Muscle layer of colon (tissue), 2 donors: ENCODE data around the gene LRIF1.
"Not testable (repeated sequence)": the region's sequence is repeated elsewhere in the genome, so short reads cannot be mapped to it uniquely, and the experiment has no call there.

Source experiments
- H3K27ac ChIP-seq: one replicate; pipeline ENCODE4 v1.7.0; 2013; ENCODE audit warnings: low read depth, mild to moderate bottlenecking, low read length, moderate library complexity
- H3K27me3 ChIP-seq, 2 donors: one replicate each; pipeline ENCODE4 v1.7.0; 2013; ENCODE audit warnings: low read length in 2 of 2, mild to moderate bottlenecking in 2 of 2; ENCODE audit not compliant: insufficient read depth in 2 of 2, control insufficient read depth in 1 of 2
- H3K36me3 ChIP-seq: one replicate; pipeline ENCODE4 v1.7.0; 2013; ENCODE audit warnings: mild to moderate bottlenecking, low read length; ENCODE audit not compliant: insufficient read depth
- H3K4me1 ChIP-seq: one replicate; pipeline ENCODE4 v1.7.0; 2013; ENCODE audit warnings: mild to moderate bottlenecking, low read length; ENCODE audit not compliant: insufficient read depth
- H3K4me3 ChIP-seq, 2 donors: one replicate each; pipeline ENCODE4 v1.7.0; 2013; ENCODE audit warnings: low read length in 2 of 2, low read depth in 1 of 2, mild to moderate bottlenecking in 1 of 2, moderate library complexity in 1 of 2
- H3K9ac ChIP-seq: one replicate; pipeline ENCODE4 v1.7.0; 2013; ENCODE audit warnings: low read length
- H3K9me3 ChIP-seq: one replicate; pipeline ENCODE4 v1.7.0; 2013; ENCODE audit warnings: mild to moderate bottlenecking, low read length
- donor health status: abdominal sarcoma.
- donor health status: Adenocarcinoma of cecum.

The LRIF1 gene, protein sequence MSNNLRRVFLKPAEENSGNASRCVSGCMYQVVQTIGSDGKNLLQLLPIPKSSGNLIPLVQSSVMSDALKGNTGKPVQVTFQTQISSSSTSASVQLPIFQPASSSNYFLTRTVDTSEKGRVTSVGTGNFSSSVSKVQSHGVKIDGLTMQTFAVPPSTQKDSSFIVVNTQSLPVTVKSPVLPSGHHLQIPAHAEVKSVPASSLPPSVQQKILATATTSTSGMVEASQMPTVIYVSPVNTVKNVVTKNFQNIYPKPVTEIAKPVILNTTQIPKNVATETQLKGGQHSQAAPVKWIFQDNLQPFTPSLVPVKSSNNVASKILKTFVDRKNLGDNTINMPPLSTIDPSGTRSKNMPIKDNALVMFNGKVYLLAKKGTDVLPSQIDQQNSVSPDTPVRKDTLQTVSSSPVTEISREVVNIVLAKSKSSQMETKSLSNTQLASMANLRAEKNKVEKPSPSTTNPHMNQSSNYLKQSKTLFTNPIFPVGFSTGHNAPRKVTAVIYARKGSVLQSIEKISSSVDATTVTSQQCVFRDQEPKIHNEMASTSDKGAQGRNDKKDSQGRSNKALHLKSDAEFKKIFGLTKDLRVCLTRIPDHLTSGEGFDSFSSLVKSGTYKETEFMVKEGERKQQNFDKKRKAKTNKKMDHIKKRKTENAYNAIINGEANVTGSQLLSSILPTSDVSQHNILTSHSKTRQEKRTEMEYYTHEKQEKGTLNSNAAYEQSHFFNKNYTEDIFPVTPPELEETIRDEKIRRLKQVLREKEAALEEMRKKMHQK

DNA sequence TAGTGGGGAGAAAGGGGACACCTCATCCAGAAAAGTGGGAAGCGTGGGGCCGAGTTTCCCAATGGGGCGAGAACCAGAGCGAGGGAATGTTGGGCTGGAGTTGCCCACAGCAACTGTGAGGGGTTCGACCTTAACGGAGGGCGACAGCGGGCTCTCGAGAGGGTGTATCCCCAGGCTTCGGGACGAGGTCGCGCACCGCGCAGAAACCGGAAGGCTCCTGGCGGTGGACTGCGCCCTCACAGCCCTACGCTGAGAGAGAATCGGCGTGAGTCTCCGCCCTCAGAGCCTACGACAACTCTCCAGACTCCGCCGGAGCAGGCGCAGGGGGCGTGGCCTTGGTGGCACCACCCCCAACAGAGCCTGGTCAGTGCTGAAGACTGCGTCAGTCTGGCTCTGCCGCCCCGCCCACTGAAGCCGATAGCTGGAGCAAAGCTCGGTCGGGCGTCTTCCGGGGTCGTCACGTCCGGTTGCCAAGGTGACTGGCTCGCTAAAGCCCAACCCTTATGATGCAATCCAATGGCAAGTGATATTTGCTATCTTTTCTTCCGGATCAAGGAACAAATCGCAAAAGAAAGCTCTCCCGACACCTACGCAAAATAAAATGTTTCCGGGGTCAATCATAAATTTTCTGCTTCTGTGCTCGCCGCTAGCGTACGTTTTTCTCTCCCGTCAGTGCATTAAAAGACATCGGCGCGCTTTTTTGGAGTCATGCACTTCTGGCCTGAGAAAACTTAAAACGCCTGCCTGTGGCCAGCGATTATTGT, at the start of gene LRIF1:
Gene LRIF1, minus strand, starts transcription at position 232 of the 764 bp plus-strand sequence. CDS start 234 bp downstream, outside the sequence.
- Histone ChIP-seq H3K4me3 (peak within 1 kb of the TSS; percentile 69 to 73), H3K4me1 (no peaks in the 10 kb centered on the region), H3K27ac (peak within 1 kb of the TSS; percentile 85), H3K27me3 (peaks cover 0 to 4% of the 10 kb centered on the region in 2 donors), H3K36me3 (no peaks in the 10 kb centered on the region), H3K9ac (peak within 1 kb of the TSS; percentile 58), H3K9me3 (peaks cover 5% of the 10 kb centered on the region)

GRCh38 chr1:111008031-111008430, 44.3 kb upstream of the LRIF1 start:
- H3K36me3 ChIP-seq, result no peaks in the 10 kb centered on the region
- H3K9me3 ChIP-seq, result no peaks in the 10 kb centered on the region
- H3K27me3 ChIP-seq, result no peaks in the 10 kb centered on the region
- no peak overlapping the region for H3K4me3 ChIP-seq
- H3K27ac ChIP-seq, result no peak overlapping the region
- no peaks in the 10 kb centered on the region for H3K4me1 ChIP-seq
- H3K9ac ChIP-seq, result no peak overlapping the region

DNA sequence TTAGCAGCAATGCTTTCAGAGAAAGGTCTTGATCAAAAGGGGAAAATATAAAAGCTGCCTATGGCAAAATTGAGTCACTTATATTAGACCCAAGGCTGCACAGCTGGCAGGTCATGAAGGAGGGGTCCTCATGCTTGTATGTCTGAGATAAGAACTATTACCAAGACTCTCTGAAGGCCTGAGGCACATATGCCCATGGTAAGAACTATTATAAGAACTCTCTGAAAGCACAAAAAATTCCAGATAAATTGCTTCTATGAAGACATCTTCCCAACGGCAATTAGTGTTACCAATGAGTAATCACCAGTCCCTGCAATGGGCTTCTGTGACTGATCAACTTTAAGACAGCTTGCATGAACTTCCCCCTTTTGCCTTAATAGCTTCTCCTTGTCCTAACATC, 42.8 kb upstream of the LRIF1 start:
- Histone ChIP-seq H3K4me1 (no peaks in the 10 kb centered on the region), H3K4me3 (no peak overlapping the region), H3K9ac (no peak overlapping the region), H3K36me3 (no peaks in the 10 kb centered on the region), H3K27ac (no peak overlapping the region), H3K9me3 (no peaks in the 10 kb centered on the region), H3K27me3 (no peaks in the 10 kb centered on the region)

- not testable (repeated sequence) for H3K9me3 ChIP-seq, H3K36me3 ChIP-seq, H3K9ac ChIP-seq, H3K27me3 ChIP-seq, H3K27ac ChIP-seq, H3K4me1 ChIP-seq, H3K4me3 ChIP-seq
Observed at GRCh38 chr1:110999607-111000006, 35.9 kb upstream of the LRIF1 start.

DNA sequence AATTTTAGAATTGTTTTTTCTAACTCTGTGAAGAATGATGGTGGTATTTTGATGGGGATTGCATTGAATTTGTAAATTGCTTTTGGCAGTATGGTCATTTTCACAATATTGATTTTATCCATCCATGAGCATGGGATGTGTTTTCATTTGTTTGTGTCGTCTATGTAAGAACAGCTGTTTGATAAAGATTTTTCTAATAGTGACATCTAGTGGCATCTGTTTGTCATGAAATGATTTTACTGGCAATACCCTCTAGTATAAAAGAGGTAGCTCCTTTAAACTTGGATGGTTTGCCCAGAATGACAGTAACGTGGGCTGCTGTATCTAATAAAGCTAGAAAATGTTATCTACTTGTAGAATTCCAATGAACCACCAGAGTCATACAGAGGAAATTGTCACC, 28.6 kb upstream of the LRIF1 start:
- not testable (repeated sequence) for H3K36me3 ChIP-seq, H3K4me1 ChIP-seq, H3K27me3 ChIP-seq, H3K9ac ChIP-seq, H3K4me3 ChIP-seq, H3K27ac ChIP-seq, H3K9me3 ChIP-seq

DNA sequence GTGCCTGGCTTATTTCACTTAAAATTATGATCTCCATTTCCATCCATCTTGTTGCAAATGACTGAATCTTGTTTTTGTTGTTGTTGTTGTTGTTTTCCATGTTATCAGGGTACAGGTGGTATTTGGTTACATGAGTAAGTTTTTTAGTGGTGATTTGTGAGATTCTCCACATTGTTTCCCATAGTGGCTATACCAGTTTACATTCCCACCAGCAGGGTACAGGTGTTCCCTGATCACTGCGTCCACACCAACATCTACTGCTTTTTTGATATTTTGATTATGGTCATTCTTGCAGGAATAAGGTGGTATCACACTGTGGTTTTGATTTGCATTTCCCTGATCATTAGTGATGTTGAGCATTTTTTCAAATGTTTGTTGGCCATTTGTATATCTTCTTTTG, 27.6 kb upstream of the LRIF1 start:
- H3K4me3 ChIP-seq, H3K27ac ChIP-seq, H3K9ac ChIP-seq, H3K36me3 ChIP-seq, H3K9me3 ChIP-seq, H3K27me3 ChIP-seq, H3K4me1 ChIP-seq: not testable (repeated sequence)

DNA sequence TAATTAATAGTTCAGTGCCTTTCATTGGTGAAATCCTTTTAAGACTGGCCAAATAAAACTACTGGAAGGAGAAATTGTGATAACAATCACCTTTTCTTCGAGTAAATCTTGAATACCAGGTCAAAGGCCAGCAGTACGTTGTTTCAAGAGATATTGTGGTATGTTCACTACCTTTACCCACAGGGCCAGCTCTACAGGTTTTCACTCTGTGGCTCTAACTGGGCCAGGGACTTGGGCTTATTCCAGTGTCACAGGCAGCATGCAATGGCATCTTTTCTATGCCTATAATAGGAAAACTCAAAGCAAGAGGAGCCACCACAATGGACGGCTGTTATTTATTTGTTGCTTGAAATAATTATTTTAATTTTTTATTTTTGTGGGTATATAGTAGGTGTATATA, 26.8 kb upstream of the LRIF1 start:
- Histone ChIP-seq H3K9me3 (no peaks in the 10 kb centered on the region), H3K36me3 (no peaks in the 10 kb centered on the region), H3K9ac (no peak overlapping the region), H3K27ac (no peak overlapping the region), H3K4me1 (no peaks in the 10 kb centered on the region), H3K27me3 (no peaks in the 10 kb centered on the region), H3K4me3 (no peak overlapping the region)

- no peak overlapping the region for H3K9ac ChIP-seq
Observed at GRCh38 chr1:110986407-110986891, 22.7 kb upstream of the LRIF1 start.

GRCh38 chr1:110982320-110982719, 18.6 kb upstream of the LRIF1 start:
- Histone ChIP-seq H3K4me3 (no peak overlapping the region), H3K9ac (no peak overlapping the region), H3K36me3 (no peaks in the 10 kb centered on the region), H3K4me1 (no peaks in the 10 kb centered on the region), H3K27ac (no peak overlapping the region), H3K27me3 (no peaks in the 10 kb centered on the region), H3K9me3 (no peaks in the 10 kb centered on the region)

More at GRCh38 chr1:110986407-110986891, 22.7 kb upstream of the LRIF1 start:
- Histone ChIP-seq H3K27ac (no peak overlapping the region), H3K4me1 (no peaks in the 10 kb centered on the region), H3K4me3 (no peak overlapping the region), H3K36me3 (no peaks in the 10 kb centered on the region), H3K9me3 (no peaks in the 10 kb centered on the region), H3K27me3 (no peaks in the 10 kb centered on the region)

DNA sequence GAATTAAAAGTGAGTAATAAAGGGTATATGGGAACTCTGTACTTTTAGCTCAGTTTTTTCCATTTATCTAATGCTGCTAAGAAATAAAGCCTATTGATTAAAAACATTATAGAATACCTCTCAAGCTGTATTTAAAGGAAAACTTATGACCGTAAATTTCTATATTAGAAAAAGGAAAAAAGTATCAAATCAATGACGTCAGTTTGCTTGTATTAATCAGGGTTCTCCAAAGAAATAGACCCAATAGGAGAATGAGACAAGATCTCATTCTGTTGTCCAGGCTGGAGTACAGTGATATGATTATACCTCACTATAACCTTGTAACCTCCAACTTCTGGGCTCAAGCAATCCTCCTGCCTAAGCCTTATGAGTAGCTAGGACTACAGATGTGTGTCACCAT, 15.4 kb upstream of the LRIF1 start:
- Histone ChIP-seq H3K9ac (no peak overlapping the region), H3K9me3 (no peaks in the 10 kb centered on the region)

GRCh38 chr1:110976089-110976488, 12.4 kb upstream of the LRIF1 start:
- no peaks in the 10 kb centered on the region for H3K9me3 ChIP-seq
- no peak overlapping the region for H3K9ac ChIP-seq
- H3K27me3 ChIP-seq, result no peaks in the 10 kb centered on the region
- H3K27ac ChIP-seq, result no peak overlapping the region
- no peaks in the 10 kb centered on the region for H3K4me1 ChIP-seq
- no peak overlapping the region for H3K4me3 ChIP-seq
- no peaks in the 10 kb centered on the region for H3K36me3 ChIP-seq

More for the DNA sequence above, 15.4 kb upstream of the LRIF1 start:
- Histone ChIP-seq H3K27me3 (no peaks in the 10 kb centered on the region), H3K27ac (no peak overlapping the region), H3K36me3 (no peaks in the 10 kb centered on the region), H3K4me1 (no peaks in the 10 kb centered on the region), H3K4me3 (no peak overlapping the region)
